ENCODE measurements around the gene CEP164.

The CEP164 gene

DNA sequence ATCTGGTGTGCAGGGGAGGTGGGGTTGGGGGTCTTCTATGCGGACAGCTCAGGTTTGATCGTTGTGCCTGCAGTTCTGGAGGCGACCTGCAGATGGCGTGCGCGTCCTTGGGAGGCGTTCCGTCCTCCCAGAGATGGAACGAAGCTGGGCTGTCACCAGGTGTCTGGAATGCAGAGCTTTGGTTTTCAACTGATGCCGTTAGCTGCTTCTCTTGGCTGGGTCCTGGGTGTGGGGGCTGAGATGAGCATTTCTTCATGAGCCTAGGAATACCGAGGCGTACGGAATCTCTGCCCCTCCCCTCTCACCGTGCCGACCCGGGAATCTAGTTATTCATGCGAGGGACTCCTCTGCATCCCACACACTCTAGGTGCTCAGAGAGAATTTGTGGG is 98.6 kb downstream of the CEP164 start:
- no peak overlapping the region for H3K4me3 ChIP-seq (replicated peaks in 1 of 2; ENCODE audit: low read depth in 2 of 2, low read length in 2 of 2)
- TF ChIP-seq, protein P1, sequence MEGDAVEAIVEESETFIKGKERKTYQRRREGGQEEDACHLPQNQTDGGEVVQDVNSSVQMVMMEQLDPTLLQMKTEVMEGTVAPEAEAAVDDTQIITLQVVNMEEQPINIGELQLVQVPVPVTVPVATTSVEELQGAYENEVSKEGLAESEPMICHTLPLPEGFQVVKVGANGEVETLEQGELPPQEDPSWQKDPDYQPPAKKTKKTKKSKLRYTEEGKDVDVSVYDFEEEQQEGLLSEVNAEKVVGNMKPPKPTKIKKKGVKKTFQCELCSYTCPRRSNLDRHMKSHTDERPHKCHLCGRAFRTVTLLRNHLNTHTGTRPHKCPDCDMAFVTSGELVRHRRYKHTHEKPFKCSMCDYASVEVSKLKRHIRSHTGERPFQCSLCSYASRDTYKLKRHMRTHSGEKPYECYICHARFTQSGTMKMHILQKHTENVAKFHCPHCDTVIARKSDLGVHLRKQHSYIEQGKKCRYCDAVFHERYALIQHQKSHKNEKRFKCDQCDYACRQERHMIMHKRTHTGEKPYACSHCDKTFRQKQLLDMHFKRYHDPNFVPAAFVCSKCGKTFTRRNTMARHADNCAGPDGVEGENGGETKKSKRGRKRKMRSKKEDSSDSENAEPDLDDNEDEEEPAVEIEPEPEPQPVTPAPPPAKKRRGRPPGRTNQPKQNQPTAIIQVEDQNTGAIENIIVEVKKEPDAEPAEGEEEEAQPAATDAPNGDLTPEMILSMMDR (IDR thresholded peaks at IDR 0.05; ENCODE audit: low read depth, low read length), result peak; percentile 99
- DNase-seq (ENCODE audit: low read depth in 2 of 2), result peak; percentile 60

DNA sequence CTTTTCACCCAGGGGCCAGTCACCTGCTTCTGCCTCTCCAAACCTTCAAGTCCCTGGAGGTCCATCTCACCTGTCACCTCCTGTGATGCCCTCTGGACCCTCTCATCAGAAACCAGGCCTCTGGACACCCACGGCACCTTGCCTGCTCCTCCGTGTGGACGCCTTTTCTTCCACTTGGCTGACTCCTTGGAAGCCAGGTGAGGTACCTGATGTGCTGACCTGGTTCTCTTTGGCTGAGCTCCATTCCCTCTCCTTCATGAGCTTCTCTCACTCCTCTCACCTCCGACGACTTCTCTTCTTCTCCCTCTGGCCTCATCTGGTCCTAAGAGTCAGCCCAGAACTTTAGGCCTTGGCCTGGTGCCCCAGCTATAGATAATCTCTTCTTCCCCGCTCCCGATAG is 99.3 kb downstream of the CEP164 start:
- TF ChIP-seq, protein P1 (IDR thresholded peaks at IDR 0.05; ENCODE audit: low read depth, low read length), result no peak
- no peak for DNase-seq (ENCODE audit: low read depth in 2 of 2)
- H3K4me3 ChIP-seq (replicated peaks in 1 of 2; ENCODE audit: low read depth in 2 of 2, low read length in 2 of 2), result no peak overlapping the region

DNA sequence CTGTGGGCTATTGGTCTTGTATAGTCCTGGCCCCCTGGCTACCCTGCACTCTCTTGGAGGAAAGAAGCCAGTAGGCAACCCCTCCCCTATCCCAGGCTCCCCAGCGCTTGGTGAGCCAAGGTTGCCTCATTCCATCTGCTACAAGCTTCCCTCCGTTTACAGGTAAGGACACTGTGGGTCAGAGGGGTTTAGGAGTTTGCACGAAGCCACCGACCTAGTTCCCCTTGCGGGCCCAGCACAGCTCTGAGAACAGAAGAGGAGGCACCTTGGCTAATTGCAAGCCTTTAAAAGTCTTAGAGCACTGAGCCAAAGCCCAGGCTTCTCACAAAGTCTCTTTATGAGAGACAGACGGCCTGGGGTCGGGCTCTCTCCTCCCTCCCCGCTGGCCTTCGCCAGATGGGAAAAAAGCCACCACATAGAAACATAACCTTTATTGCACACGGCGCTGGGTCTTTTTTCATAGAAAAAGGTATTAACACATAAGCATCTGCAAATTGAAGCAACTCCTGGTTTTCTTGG is 99.8 kb downstream of the CEP164 start:
- DNase-seq (ENCODE audit: low read depth in 2 of 2), result no peak
- H3K4me3 ChIP-seq (replicated peaks in 1 of 2; ENCODE audit: low read depth in 2 of 2, low read length in 2 of 2), result no peak overlapping the region
- TF ChIP-seq, protein P1 (IDR thresholded peaks at IDR 0.05; ENCODE audit: low read depth, low read length), result no peak

DNA sequence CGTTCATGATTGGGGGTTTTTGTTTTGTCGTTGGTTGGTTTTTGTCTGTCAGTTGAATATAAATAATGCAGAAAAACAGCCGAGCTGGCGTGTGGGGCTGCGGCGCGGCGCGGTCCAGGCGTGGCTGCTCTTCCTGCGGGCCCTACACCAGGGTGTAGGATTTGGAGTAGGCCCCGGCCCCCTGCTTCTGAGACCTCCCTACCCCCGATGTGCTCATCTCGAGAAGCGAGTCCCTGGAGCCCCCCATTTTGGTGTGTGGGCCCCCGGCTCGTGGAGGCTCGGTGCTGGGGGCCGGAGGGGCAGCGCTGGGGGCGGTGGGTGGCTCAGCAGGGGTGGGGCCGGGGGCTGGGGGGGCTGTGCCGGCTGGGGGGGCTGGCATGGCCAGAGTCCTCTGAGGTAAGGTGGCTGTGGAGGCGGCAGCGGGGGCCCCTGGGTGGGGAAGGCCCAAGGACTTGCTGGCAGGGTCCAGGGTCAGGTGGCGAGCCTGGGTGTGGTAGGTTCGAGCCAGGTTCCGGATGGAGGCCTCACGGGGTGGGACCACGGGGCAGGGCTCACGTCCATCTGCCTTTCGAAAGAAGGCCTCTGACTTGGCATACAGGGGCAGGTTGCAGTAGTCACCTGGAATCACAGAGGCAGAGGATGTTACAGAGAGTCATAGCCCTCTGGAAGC is 100.7 kb downstream of the CEP164 start:
- TF ChIP-seq, protein P1 (IDR thresholded peaks at IDR 0.05; ENCODE audit: low read depth, low read length), result no peak
- no peak for DNase-seq (ENCODE audit: low read depth in 2 of 2)
- H3K4me3 ChIP-seq (replicated peaks in 1 of 2; ENCODE audit: low read depth in 2 of 2, low read length in 2 of 2), result no peak overlapping the region

DNA sequence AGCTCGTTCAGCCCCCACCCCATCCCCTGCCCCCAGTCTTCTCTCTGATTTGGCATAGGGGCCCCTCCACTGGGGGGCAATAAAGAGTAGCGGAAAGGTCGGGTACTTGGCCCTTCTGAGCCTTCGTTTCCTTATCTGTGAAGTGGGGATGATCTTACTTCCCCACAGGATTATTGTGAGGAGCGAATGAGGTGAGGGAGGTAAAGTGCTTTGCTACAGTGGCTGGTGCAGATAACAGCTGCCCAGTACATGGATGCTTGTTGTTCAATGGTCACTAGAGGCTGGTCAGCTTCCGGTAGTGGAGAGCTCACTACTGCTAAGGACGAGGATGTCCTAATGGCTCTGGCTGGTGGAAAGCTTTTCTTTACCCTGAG is 101.2 kb downstream of the CEP164 start:
- H3K4me3 ChIP-seq (replicated peaks in 1 of 2; ENCODE audit: low read depth in 2 of 2, low read length in 2 of 2), result no peak overlapping the region
- DNase-seq (ENCODE audit: low read depth in 2 of 2), result no peak
- TF ChIP-seq, protein P1 (IDR thresholded peaks at IDR 0.05; ENCODE audit: low read depth, low read length), result no peak

DNA sequence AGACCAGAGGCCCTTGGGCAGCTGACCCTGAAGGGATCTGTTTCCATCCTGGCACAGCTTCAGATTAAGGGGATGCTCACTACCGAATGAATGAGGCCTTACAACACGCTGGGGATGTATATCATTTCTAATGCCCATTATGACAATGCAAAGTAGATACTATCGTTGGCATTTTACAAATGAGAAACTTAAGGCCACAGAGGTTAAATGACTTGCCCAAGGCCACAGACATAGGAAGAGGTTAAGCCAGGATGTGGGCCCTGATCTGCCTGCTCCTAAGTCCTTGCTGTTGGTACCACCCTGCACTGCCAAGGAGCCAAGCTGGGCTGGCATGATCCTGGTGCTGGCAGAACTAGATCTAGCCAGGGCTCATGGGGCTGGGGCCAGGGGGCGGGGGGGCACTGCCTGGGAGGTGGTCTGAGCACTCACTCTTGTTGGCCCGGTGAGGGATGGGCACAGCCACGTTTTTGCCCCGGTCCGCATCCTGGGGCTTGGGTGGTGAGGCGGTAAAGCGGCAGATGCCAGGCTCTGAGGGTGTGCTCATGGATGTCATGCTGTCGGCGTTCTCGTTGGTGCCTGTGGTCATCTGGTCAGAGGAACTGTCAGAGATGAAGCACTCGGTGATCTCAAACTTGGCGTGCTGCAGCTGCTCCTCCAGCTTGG is 102.8 kb downstream of the CEP164 start:
- TF ChIP-seq, protein P1 (IDR thresholded peaks at IDR 0.05; ENCODE audit: low read depth, low read length), result no peak
- no peak overlapping the region for H3K4me3 ChIP-seq (replicated peaks in 1 of 2; ENCODE audit: low read depth in 2 of 2, low read length in 2 of 2)
- no peak for DNase-seq (ENCODE audit: low read depth in 2 of 2)
